GM13976 (cell line): Measurements from ENCODE around the gene TXNDC11.
A peak's percentile ranks its signal among the peaks of the same experiment; 100 is the strongest.
"Not testable (repeated sequence)": the region's sequence is repeated elsewhere in the genome, so short reads cannot be mapped to it uniquely, and the experiment has no call there.

Experiments used
- DNase-seq: peaks from one replicate; pipeline ENCODE4 v3.0.0; 2012; ENCODE audit warnings: low spot score
- CTCF ChIP-seq: IDR thresholded peaks from 2 replicates; pipeline ENCODE4 v1.5.1; 2012; ENCODE audit warnings: borderline replicate concordance, mild to moderate bottlenecking; ENCODE audit not compliant: insufficient read depth; ENCODE audit errors: extremely low read depth, missing control alignments, control extremely low read depth
- in situ Hi-C: fragments of 300-500 bp; cut with MboI; formaldehyde crosslinking; loops from one replicate; pipeline ENCODE4 v1.12.0; 2022; ENCODE audit warnings: low sequenced_read_pairs, mixed read lengths, inconsistent platforms; ENCODE audit not compliant: unreplicated experiment

The TXNDC11 gene

GRCh38 chr16:11742536-11743307 lies at the start of gene TXNDC11:
Gene TXNDC11 (minus strand): TSS chr16:11742857. CDS start chr16:11742730, 127 bp downstream.
- in situ Hi-C loops = no loop called here
- peak; percentile 98 for DNase-seq
- TF ChIP-seq CTCF = no peak

- in situ Hi-C loops = no loop called here
- DNase-seq = no peak
- TF ChIP-seq CTCF = no peak
Observed at GRCh38 chr16:11791144-11791828, 48.6 kb upstream of the TXNDC11 start.

- TF ChIP-seq CTCF = no peak
- in situ Hi-C loops = no loop called here
- DNase-seq = no peak
Observed at GRCh38 chr16:11788914-11789313, 46.3 kb upstream of the TXNDC11 start.

GRCh38 chr16:11784980-11785599 lies 42.4 kb upstream of the TXNDC11 start:
- in situ Hi-C loops, DNase-seq: not testable (repeated sequence)

- DNase-seq, in situ Hi-C loops: not testable (repeated sequence)
Observed at GRCh38 chr16:11784381-11784780, 41.7 kb upstream of the TXNDC11 start.

- TF ChIP-seq CTCF = no peak
- in situ Hi-C loops = no loop called here
- no peak for DNase-seq
Observed at GRCh38 chr16:11784038-11784369, 41.3 kb upstream of the TXNDC11 start.

- DNase-seq = peak; percentile 58
- in situ Hi-C loops = no loop called here
Observed at GRCh38 chr16:11783319-11784037, 40.8 kb upstream of the TXNDC11 start.

More at GRCh38 chr16:11783319-11784037, 40.8 kb upstream of the TXNDC11 start:
- TF ChIP-seq CTCF = no peak
